GM13976 (cell line): Measurements from ENCODE around the gene ARID4B.

Source experiments
- DNase-seq: peaks from one replicate; pipeline ENCODE4 v3.0.0; 2012; ENCODE audit warnings: low spot score
- CTCF ChIP-seq: IDR thresholded peaks from 2 replicates; pipeline ENCODE4 v1.5.1; 2012; ENCODE audit warnings: borderline replicate concordance, mild to moderate bottlenecking; ENCODE audit not compliant: insufficient read depth; ENCODE audit errors: extremely low read depth, missing control alignments, control extremely low read depth
- in situ Hi-C: fragments of 300-500 bp; cut with MboI; formaldehyde crosslinking; loops from one replicate; pipeline ENCODE4 v1.12.0; 2022; ENCODE audit warnings: low sequenced_read_pairs, mixed read lengths, inconsistent platforms; ENCODE audit not compliant: unreplicated experiment

Gene ARID4B

GRCh38 chr1:235298758-235299157 lies 29.2 kb downstream of the ARID4B start:
- in situ Hi-C loops: no loop called here
- no peak for DNase-seq
- TF ChIP-seq CTCF: no peak

GRCh38 chr1:235297579-235297978 lies 30.4 kb downstream of the ARID4B start:
- in situ Hi-C loops: no loop called here
- no peak for TF ChIP-seq CTCF
- DNase-seq: no peak

- in situ Hi-C loops: no loop called here
Measured at GRCh38 chr1:235296729-235297128, 31.2 kb downstream of the ARID4B start.

GRCh38 chr1:235295902-235296350 lies 32.1 kb downstream of the ARID4B start:
- no peak for TF ChIP-seq CTCF
- DNase-seq: no peak
- in situ Hi-C loops: no loop called here

More at GRCh38 chr1:235296729-235297128, 31.2 kb downstream of the ARID4B start:
- DNase-seq: no peak
- no peak for TF ChIP-seq CTCF

GRCh38 chr1:235293322-235293942 lies 34.5 kb downstream of the ARID4B start:
- in situ Hi-C loops: no loop called here
- no peak for TF ChIP-seq CTCF
- no peak for DNase-seq

- TF ChIP-seq CTCF: no peak
- DNase-seq: no peak
- in situ Hi-C loops: no loop called here
Measured at GRCh38 chr1:235292790-235293189, 35.2 kb downstream of the ARID4B start.
